ENCODE measurements around the gene ANP32A. TPM values are rescaled to one million over a fixed set of nuclear protein-coding genes. Genes with fewer than 3 reads are reported as not detected.
A peak's percentile ranks its signal among the peaks of the same experiment; 100 is the strongest.

ANP32A gene
- total RNA-seq, 1 experiment from 2014 or later = 104 TPM

DNA sequence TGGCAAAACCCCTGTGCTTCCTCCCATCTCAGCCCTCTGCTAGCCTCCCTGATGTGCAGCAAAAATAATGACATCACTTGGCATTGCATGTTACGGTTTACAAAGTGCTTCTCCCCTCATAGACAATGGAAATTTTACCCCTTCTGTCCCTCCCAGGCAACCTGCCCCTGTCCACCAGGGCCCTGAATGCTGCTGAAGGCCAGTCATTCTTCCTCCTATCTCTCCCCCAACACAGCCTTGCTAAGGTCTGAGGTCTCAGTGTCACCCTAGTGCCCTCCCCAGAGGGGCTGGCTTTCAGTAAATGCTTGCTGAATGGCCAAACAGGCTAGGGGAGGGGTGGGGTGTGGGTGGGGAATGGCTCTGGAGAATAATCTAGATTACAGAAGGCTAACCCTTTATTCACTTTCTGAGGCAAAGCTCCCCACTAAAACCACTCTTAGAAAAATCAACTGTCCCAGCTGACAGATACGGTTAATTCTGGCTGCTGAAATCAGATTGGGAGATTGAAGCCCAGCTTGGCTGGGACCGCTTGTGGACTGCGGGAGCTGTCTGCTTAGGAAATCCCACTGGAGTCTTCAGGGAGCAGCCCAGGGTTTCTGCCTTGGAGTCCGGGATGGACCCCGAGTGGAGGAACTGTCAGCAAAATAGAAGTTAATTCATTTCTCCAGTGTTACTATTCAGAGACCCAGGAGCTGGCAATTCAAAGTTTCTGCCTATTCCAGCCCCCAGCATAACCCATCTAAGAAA lies 22.9 kb downstream of the ANP32A start:
- no peak for DNase-seq (ENCODE audit: low read depth)

DNA sequence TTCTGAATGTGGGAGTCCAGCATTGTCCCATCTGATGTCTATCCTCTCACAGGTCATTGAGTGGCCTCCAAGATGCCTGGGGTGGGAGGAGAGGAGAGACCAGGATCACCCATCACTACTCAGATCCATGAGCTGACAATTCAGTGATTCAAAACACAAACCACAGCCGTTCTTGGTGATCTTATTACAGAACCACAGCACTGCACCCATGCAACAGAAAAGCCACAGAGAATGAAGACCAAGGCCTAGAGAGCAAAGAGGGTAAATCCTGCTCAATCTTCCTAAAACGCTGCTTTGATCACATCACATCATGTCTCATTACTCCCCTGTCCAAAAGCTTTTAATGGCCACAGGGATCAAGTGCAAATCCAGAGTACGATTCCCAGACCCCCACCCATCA lies 23.5 kb downstream of the ANP32A start:
- DNase-seq (ENCODE audit: low read depth) = no peak

DNA sequence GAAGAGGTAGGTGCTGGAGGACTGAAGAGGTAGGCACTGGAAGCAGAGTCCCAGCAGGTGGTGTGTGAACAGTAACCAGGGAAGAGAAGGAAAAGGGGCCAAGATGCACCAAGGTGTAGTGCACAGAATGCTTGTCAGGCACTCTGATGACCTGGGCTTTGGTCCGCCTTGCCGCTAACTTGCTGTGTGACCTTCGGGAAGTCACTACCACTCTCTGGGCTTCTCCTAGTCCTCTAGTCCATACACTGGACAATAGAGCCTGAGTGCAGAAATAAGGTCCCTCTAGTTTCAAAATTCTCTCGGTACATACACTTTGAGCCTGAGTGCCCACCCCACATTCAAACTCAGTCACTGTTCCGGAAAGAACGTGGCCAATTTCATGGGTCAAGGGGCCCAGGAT lies 24.1 kb downstream of the ANP32A start:
- no peak for DNase-seq (ENCODE audit: low read depth)

DNA sequence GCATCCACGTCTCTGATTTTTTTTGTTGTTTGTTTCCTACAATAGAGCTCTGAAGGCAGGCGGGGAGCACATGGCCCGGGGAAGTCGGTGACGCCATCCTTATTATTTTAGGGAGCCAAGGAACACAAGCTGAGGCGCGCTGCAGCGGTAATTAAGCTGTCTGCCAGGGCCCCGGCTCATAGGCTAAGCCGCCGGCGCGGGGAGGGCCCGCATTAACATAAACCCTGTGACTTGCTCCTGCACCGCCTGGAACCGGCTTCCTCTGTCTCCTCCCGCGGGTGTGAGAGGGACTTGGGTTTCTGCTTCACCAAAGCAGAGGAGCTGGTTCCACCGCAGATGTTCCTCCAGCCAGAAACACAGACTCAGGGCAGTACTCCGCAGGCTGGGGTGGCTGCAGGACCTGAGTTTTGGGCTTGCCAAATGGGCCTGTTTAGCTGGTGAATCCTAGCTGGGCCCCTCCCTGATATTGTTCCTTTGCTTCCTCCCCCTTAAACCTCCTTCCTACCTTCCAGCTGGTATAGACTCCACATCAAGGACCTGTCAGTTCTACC lies 25.3 kb downstream of the ANP32A start:
- DNase-seq (ENCODE audit: low read depth) = no peak

DNA sequence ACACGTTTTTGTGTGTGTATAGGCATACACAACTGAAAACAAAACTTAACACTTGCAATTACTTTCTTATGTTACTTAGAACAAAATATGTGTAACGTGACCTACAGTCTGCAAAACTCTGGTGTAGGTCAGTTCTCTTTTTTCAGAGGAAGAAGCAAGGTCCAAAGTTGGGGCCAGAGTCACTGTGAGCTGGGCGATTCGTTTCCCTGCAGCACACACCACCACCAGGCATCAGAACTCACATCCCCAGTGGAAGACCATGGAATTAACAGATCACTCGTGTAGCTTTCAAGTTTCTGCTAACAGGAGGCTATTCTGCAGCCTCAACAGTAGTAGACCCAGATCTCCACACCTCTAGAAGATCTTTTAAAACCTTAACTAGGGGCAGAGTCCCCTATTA lies 25.8 kb downstream of the ANP32A start:
- DNase-seq (ENCODE audit: low read depth) = no peak

DNA sequence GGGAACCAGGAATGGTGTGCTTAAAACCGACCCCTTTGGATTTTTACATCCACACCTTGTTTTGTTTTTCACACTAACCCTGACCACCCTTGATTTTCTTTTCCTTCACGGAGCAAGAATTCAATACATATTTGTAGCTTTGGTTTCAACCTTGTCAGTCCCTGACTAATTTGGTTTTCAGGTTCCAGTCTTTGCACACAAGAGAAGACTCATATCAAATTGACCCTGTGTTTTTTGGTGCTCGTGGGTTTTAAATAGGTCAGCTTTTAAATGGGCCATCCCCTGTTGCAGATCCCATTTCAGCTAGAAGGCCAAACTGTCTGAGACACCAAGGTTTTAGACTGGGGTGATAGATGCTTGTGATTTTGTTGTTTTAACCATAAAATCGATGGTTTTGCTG lies 26.4 kb downstream of the ANP32A start:
- DNase-seq (ENCODE audit: low read depth) = no peak

DNA sequence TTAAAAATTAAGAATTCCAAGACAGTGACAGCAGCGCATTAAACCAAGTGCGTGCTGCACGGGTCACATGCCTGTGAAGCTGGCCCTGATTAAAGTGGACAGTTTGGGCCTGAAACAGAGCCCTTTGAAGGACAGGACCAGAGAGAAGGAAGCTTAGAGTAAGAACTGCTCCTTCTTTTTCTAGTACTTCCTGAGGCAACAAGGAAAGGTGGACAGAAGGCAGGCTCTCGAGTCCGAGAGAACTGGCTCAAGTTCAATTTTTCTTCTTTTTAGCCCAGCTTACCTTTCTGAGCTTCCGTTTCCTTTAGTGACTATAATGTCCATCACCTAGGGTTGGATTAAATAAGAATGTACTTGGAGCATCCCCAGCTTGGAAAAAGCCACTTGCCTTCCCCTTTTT lies 26.9 kb downstream of the ANP32A start:
- no peak for DNase-seq (ENCODE audit: low read depth)

DNA sequence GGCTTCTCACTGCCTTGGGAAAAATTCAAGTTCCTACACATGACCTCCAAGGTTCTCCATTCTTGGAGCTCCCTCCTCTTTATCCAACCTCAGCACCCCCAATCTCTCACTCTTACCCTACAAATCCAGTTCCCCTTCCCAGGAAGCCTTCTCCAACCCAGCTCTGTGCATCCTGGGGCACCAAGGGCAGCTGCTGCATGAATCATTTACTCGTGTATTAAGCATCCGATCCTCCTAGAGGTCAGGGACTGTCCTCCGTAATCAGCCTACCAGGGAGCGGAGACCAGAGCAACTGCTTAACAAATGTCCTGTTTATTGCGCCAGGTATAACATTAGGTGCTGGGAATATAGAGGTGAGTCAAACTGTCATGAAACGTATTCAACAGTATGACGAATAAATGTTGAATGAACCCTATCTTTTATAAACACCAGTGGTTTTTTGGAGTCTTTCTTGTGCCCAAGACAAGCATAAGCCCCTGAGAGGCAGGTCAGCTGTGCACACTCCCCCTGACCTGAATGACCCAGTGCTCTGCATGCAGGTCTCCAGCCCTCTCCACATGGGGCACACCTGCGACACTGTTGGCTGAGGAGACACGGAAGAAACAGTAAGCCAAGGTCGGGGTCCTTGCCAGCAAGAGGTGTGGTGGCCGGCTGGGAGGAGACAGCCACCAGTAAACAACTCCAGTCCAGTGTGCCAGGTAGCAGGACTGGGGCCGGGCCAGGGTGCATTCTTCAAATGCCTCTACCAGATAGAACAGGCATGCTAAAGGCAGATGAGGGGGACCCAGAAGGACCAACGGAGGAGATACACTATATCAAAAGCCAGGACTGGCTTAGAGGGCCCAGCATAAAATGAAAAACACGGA lies 27.6 kb downstream of the ANP32A start:
- DNase-seq (ENCODE audit: low read depth) = no peak

DNA sequence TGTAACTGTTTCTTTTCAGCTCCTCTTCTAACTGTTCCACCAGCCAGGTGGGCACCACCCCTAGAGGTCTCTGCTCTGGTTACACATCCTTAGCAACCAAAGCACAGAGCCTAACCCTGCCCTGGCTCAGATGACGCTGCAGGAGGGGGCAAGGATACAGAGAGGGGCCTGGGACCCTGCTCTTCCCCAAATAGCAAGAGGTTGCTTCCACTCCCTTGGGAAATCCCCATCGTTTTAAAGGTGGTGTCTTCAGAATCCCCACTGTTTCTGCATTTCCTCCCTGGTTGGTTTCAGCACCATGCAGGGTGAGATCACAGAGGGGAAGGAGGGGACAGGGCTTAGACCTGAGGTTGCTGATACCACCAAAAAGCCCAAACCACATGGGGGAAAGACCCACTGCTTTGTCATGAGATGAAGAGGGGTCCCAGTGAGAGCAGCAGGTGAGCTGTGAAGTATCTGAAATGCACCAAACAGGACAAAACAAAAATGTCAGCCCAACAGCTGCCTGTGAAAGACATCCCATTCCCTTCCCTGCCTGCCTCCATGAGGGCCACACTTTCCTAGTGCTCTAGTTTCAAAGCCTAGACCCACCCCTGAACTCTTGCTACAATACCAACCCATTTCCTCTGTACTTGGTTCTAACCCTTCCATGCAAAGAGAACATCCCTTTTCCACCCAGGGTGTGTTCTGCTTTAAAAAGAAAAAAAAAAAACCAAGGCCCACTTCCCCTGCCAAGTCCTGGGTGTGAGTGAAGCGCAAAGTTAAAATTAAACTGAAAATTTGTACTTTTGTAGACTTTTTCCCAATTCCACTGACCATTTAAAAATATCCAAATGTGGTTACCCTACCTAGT lies 29.0 kb downstream of the ANP32A start:
- DNase-seq (ENCODE audit: low read depth) = no peak

DNA sequence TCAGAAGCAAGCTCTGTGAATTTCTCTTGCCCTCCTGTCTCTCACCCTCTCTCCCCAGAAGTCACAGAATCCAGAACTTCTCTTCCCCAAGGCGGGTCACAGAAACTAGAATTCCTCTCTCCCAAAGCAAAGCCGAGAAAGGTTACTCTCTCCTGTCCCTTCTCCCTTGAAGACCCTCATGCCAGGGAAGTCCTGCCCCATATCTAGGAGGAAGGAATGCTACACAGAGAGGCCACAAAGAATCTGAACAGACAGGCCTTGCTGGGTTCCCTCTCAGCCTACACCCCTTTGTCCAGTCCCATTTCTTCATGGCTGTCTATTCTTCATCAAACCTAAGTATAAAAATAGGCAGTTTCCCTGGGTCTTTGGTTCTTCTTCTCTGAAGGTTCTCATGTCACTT lies 29.8 kb downstream of the ANP32A start:
- no peak for DNase-seq (ENCODE audit: low read depth)

DNA sequence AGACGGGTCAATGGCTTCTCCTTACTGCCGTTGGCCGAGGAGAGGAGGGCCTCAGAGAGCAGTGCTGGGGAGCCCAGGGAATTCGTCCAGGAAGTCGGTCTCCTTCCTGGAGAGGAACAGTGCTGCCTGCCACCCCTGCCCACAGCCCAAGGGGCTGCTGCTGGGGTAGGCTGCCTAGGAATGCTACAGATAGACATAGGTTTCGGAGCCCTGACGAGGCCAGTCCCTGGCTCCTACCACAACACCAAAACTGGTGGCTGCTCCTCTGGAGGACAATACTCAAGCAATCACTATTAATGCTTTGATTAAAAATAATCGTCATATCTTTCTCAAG lies 30.5 kb downstream of the ANP32A start:
- no peak for DNase-seq (ENCODE audit: low read depth)

DNA sequence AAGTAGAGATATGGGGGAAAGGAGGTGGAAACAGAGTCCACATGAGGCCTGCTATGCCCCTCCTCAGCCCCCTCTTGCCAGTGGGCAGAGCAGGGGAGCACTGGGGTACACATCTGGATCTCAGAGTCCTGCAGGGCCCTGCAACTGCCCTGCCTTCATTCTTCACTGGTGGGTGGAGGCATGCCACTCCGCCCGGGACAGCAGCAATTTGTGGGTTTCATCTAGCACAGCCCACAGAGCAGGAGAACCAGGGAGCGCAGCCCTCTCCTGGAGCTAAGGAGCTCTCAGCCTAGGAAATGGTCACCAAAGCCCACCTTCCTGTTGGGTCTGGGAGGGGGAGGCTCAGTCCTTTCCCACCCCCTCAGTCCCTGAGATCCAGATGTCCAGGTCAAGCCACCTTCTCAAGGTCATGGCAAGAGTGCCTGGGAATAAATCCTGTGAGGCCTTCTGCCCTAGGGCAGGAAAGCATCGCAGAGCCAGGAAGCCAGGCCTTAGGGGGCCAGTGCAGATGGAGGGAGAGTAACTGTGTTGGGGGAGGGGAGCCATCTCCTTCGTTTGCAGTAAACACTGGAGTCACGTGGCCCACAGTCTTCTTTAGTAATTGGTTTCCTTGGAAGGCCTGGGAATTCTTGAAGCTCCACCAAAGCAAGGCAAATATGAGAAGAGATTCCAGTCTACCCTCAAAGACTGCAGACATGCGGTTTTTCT lies 31.0 kb downstream of the ANP32A start:
- DNase-seq (ENCODE audit: low read depth) = no peak

DNA sequence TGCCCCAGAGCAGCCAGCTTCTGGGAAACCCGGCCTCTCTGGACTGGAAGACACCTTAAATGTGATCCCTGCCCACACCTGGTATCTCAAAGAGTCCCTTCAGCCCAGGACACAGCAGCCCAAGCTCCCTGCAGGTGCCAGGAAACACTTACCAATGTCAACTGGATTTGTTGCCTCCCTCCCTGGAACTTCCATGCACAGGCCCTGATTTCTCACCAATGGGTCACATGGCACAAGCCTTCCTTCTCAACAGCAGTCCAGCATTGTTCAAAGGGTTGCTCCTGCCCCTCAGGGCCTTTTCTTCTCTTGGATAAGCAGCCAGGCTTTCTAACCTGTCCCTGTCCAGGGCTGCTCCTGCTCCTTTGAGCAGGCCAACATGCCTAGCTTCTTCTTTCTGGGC lies 31.6 kb downstream of the ANP32A start:
- DNase-seq (ENCODE audit: low read depth) = no peak

DNA sequence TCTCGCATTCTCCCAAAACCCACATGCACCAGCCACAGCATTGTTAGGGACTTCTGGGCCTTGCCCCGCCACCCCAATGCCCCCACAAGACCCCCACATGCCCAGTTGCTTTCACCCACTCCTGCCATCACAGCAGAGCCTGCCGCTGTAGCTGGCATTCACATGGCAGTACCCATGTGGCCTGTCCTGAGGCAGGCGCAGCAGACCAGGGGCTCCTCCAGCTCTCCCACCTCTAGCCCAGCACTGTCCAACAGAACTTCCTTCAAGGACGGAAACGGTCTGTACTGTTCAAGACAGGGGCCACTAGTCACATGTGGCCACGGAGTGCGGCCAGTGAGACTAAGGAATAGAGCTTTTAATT lies 32.5 kb downstream of the ANP32A start:
- no peak for DNase-seq (ENCODE audit: low read depth)

DNA sequence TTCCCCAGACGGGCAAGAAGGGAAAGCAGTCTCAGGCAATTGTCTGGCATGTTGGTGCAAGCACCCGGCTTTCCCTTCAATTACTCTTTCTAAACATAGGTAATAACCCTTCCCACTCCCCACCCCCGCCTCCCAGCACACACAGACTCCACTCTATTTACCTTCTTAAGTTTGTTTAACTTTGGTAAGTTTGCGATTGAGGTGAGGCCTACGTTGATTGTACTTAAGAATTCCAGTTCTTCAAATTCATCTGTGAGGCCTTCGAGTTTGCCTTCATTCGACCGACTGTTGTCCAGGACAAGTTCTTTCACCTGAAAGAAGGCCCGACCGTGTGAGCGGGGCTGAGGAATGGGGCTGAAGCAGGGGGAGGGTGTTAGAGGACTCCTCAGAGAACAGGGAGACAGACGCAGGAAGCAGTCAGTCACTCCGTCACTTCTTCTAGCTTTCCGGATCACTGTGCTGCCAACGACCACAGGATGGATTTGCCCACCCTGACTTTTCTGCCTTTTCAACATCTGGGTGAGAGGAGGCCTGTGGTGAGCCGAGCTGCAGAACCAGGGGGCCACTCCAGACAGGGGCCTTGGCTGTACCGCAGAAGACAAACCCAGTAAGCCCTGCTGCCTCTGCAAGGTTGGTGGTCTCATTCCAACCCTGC lies 33.0 kb downstream of the ANP32A start:
- no peak for DNase-seq (ENCODE audit: low read depth)

DNA sequence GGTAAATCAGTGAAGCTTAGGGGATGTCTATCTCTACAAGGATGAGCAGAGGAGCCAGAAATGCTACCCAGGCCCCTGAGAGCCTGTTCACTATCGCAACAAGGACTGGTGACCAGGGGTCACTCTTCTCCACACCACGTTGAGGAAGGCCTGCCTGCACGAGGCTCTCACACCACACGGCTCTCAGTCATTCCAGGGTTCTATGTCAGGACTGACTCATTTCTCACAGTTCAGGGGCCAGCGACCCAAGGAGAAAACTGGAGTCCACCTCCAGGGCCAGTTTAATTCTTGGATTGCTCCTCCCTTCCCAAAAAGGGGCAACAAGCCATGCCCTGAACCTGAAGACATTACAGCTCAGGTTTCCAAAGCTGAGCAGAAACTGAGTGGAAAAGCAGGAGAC lies 33.9 kb downstream of the ANP32A start:
- no peak for DNase-seq (ENCODE audit: low read depth)

DNA sequence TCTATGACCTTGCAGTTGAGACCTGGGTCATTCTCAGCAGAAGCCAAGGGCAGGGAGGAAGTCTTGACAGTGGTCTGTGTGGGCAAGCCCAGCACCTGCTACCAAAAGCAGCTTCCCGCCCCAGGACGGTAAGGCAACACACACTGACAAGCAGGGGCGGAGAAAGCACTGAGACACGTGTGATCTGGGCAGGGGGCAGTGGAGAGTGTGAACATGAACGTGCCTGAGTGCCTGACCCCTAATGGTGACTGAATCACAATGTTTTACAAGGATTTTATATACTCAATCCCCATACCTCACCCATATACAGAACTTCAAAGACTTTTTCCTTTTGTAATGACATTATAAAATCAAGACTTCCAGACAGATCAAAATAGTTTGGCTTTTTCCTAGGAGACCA lies 35.2 kb downstream of the ANP32A start:
- no peak for DNase-seq (ENCODE audit: low read depth)

DNA sequence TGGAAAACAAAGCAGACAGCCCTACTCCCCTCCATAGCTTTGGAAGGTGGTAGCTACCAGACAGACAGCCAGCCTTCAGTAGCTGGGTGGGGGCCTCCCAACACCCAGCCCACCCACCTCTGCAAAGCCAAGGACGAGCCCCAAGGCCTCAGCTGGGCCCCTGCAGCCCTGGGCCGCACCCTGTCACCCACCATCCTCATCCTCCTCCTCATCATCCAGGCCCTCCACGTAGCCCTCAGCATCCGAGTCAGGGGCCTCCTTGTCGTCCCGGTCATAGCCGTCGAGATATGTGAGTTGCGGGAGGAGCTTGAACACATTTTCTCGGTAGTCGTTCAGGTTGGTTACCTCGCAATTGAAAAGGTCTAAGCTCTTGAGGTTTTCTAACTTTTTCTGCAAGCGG lies 36.5 kb downstream of the ANP32A start:
- DNase-seq (ENCODE audit: low read depth) = no peak

DNA sequence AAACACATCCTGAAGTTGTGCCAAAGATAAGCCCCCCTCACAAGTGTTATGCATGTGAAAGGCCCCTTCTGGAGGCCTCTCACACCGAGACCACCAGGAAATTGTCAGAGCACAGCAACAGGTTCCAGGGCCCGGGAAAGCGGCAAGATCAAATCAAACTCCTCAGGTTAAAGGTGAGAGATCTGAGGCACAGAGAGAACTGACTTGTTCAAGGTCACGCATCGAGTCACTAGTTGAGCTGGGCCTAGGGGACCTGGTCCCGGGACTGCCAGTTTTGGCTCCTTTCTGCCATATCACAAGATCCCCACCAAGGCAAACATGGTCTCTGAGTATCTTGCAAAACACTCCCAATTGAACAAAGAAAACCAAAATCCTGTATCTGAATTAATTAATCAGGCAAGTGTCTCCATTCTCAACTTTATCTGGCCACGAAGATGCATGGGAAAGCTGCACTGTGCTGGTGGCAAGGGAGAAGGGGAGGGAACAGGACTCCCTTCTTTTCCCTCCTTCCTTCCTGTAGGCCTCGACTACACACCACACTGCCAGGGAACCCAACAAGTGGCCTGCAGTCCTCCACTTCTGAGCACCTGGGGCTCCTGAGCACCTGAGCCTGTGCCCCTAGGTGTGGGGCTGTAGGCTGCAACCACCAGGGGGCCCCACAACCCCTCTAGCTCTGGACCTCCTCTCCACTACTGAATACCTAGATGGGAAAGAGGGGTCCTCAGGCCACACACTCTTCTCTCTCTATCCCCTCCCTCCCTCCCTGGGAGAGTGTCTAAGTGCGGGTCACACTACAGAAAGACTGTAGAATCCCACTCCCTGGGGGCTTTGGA lies 37.3 kb downstream of the ANP32A start:
- peak; percentile 17 for DNase-seq (ENCODE audit: low read depth)

DNA sequence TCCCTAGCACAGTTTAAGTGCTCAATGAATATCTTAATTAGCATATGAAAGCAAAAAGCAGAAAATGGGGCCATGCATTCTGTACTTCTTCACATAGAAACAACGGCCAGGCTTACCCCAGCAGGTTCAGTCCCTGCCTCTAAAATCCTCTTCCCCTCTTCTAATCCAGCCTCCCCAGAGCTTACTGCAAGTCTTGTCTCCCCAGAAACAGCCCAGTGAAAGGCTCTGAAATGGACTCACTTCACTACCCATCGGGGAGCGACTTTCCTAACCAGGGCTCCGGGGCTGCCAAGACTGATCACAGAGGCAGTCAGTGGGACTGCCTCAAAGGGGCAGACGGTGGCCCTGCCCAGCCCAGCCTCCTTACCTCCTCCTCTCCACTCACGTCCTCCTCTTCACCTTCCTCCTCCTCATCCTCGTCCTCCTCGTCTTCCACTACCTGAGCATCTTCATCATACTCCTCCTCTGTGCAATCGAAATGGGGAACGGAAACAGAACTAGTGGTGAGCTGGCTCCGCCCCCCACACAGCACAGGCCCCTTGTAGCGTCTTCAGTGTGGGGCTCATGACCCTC lies 38.0 kb downstream of the ANP32A start:
- DNase-seq (ENCODE audit: low read depth) = no peak

Measured in Daoy (cell line).